GM18868 (cell line): ENCODE measurements around the gene TPI1.
"Not testable (repeated sequence)": the region's sequence is repeated elsewhere in the genome, so short reads cannot be mapped to it uniquely, and the experiment has no call there.

Experiments used
- ATAC-seq: cut with Tn5 transposase; IDR thresholded peaks from one replicate; pipeline ENCODE4 v1.9.1; 2021; ENCODE audit warnings: mild to moderate bottlenecking, moderate library complexity; ENCODE audit not compliant: unreplicated experiment

TPI1 gene

GRCh38 chr12:6846316-6846869 is 20.9 kb upstream of the TPI1 start:
- ATAC-seq: no peak

DNA sequence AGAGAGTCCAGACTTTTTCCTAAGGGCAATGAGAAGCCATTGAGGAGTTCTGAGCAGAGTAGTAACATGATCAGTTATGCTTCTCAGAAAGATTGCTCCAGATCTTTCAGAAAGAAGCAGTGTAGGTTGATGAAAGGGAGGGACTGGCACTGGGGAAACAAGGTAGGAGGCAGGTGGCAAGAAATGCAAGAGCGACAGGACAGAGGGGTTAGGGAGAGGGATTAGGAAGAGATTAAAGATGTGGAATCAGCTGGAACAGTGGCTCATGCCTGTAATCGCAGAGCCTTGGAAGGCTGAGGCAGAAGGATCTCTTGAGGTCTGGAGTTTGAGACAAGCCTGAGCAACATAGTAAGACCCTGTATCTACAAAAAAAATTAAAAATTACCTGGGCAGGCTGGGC is 19.7 kb upstream of the TPI1 start:
- no peak for ATAC-seq

GRCh38 chr12:6849427-6849826 is 17.9 kb upstream of the TPI1 start:
- no peak for ATAC-seq

- no peak for ATAC-seq
These were observed 17.3 kb upstream of the TPI1 start for GRCh38 chr12:6849976-6850560.

DNA sequence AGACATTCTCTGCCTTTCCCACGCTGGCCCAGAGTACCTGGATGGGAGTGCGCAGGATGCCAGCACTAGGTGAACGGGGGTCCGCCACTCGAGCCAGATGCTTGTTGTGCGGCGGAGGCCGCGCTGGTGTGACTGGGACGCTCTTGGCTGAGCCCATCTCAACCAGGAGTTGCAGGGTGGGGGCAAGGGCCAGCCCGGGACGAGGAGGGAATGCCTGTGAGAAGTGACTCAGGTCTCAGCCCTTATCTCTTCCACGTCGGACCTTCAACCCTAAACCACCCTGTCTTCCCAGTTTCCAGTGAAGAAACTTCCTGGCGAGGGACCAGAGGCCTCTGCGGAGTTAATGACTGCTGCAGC is 16.6 kb upstream of the TPI1 start:
- no peak for ATAC-seq

DNA sequence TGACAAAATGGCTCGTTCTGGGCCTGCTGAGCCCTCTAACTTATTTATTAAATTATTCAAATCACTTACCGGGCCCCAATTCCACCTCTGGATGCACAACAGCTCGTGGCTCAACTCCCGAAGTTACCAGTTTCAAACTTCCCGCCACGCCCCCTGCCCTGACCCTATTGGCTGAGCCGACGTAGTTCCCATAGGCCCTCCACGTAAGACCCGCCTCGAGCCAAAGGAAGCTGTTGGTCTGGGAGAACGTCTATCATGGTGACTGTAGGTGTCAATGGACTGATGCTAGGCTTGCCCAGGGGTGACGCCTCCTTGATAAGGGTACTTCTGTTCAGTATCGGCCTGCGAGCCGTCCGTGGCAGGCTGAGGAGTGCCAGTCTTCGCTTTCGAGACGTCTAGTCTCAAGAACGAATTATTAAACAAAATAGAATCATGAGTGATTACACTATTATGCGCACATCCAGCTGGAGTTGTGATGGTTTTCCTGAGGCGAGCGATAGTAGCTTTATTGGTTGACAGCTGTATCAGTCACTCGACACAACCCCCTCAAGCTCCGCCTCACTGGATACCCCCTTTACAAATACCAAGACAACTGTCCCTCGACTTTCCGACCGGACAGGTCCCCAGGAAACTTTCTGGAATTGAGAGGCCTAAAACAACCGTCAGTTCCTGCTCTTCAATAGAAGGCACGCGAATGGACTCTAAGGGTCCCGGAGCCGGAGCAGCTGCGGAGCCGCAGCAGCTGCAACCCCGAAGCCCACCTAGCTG is 16.0 kb upstream of the TPI1 start, which contains the start of gene CDCA3:
CDCA3 (minus strand) TSS at position 134 of the 768 bp plus-strand sequence. CDS start 334 bp downstream, outside the sequence.
- ATAC-seq: peak; percentile 55

DNA sequence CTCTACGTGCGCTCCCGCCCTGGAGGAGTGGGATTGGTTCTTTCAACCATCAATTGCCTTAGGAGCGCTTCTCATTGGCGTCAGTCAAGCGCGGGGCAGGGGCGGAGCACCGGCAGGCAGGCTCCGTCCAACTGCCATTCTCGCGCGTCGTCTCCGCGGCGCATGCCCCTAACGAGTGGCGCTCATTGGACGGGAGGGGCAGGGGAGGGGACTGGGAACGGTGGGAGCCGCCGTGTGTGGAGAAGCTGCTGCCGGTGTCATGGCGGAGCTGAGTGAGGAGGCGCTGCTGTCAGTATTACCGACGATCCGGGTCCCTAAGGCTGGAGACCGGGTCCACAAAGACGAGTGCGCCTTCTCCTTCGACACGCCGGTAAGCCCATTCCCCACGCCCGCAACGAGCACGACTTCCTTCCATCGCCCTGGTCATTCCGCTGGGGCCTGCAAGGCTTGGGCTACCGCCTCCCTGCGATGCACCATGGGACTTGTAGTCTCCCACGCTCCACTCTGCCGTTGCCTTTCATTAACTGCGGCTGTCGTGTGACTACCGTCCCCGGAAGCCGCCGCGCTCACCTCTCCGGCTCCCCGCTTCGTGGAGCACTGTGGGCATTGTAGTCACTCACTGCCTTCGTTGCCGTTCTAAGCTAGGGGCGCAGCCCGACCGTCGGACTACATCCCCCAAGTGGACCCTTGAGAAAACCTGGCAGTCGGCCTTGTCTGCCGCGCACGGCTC is 15.2 kb upstream of the TPI1 start, which contains the start of gene USP5:
USP5 (plus strand) TSS at position 230 of the 730 bp plus-strand sequence; CDS start at position 260, 30 bp downstream.
- peak; percentile 73 for ATAC-seq

GRCh38 chr12:6852651-6853354 is 14.5 kb upstream of the TPI1 start:
- ATAC-seq: no peak

GRCh38 chr12:6853626-6854025 is 13.7 kb upstream of the TPI1 start:
- no peak for ATAC-seq

DNA sequence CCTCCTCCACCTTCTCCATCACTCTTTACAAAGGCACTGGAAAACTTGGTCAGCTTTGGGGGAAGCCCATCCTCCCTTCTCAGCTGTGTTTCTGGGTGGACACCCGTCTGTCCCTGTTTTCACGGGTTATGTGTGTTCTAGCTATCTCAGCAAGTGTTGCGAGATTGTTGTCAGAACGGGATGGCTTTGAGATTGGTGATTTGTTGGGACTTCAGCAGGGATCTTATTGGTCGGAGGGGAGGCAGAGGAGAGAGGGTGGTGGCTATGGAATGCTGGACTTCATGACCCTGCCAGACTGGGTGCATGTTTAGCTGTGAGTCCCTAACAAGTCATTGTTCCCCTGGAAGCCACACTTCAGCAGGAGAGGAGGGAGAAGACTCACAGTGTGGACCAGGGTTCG is 13.3 kb upstream of the TPI1 start:
- no peak for ATAC-seq

DNA sequence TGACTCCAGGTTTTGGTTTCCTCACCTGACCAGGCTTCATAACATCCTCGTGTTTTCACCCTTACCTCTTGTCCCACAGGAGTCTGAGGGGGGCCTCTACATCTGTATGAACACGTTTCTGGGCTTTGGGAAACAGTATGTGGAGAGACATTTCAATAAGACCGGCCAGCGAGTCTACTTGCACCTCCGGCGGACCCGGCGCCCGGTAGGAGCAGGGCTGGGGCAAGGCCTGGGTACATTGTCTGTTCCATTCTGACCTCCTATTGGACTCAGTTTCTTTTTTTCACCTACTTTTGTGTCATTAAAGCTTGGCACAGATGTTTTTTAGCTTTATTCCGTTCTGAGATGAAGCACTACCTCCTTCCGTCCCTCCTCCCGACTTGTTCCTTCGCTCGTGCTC is 12.0 kb upstream of the TPI1 start:
- ATAC-seq: no peak

DNA sequence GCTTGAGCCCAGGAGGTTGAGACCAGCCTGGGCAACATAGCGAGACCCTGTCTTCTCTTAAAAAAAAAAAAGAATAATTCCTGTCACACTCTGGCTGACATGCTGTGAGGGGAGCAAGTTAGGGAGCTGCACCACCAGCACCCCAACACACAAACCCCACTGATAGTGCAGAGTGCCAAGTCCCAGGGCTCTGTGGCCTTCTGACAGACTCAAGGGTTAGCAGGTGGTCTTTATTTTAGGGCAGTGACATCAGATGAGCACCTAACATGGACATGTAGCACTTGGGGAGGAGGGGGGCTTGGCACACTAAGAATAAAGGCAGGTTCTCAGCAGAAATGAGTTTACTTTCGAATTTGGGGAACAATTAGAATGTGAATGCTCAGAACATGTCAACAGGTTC is 8.5 kb upstream of the TPI1 start:
- no peak for ATAC-seq

GRCh38 chr12:6860116-6860515 is 7.2 kb upstream of the TPI1 start:
- ATAC-seq: no peak

DNA sequence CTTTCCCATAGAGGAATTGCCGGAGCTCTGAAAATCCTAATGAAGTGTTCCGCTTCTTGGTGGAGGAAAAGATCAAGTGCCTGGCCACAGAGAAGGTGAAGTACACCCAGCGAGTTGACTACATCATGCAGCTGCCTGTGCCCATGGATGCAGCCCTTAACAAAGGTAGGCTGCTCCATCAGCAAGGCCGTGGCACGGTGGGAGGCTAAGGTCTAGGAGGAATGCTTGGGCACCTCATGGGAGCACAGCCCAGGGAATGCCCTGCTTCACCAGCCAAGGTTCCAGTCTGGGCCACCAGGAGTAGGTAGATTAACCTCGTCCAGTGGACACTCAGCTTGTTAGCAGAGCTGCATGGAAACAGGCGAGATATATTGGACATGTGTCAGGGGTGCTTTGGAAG is 6.4 kb upstream of the TPI1 start:
- no peak for ATAC-seq

GRCh38 chr12:6861391-6861790 is 5.9 kb upstream of the TPI1 start:
- no peak for ATAC-seq

DNA sequence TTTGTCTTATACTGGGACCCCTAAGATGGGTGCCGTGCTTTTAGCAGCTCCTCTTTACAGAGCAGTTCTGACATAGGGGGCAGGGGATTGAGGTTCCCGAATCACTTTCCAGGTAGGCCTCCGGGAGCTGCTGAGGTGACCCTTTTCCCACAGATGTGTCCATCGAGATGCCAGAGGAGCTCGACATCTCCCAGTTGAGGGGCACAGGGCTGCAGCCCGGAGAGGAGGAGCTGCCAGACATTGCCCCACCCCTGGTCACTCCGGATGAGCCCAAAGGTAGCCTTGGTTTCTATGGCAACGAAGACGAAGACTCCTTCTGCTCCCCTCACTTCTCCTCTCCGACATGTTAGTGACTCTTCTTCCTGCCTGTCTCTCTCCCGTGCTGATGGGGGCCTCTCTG is 4.3 kb upstream of the TPI1 start:
- no peak for ATAC-seq

DNA sequence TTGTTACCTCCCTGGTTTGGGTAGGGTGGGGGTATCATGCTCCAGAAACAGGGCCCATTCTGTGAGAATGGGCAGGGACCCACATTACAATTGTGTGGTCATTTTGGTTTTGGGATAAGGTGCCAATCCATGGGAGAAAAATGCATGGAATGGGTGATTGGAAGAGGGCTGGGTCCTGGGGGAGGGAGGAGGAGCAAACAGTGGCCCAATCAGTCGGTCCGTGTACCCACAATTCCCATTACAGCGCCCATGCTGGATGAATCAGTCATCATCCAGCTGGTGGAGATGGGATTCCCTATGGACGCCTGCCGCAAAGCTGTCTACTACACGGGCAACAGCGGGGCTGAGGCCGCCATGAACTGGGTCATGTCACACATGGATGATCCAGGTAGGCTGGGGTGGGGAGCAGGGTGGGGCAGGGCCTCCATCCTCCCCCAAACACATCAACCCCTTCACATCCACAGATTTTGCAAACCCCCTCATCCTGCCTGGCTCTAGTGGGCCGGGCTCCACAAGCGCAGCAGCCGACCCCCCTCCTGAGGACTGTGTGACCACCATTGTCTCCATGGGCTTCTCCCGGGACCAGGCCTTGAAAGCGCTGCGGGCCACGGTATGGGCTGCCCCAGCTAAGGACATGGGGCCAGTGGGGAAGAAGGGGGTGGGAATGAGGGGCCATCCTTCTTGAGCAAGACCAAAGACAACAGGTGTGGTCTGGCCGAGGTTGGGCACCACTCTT is 3.6 kb upstream of the TPI1 start:
- no peak for ATAC-seq

DNA sequence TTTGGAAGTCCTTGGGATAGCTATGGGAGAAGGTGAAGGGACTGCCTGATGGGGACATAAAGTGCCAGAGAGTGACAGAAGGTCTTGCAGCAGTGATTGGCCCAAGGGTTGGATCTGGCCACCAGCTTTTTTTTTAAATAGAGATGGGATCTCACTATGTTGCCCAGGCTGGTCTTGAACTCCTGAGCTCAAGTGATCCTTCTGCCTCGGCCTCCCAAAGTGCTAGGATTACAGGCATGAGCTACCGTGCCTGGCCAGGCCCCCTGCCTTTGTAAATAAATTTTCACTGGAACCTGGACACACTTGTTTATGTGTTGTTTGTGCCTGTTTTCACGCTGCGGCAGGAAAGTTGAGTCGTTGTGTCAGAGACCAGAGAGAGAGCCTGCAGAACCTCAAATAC is 2.0 kb upstream of the TPI1 start:
- not testable (repeated sequence) for ATAC-seq

DNA sequence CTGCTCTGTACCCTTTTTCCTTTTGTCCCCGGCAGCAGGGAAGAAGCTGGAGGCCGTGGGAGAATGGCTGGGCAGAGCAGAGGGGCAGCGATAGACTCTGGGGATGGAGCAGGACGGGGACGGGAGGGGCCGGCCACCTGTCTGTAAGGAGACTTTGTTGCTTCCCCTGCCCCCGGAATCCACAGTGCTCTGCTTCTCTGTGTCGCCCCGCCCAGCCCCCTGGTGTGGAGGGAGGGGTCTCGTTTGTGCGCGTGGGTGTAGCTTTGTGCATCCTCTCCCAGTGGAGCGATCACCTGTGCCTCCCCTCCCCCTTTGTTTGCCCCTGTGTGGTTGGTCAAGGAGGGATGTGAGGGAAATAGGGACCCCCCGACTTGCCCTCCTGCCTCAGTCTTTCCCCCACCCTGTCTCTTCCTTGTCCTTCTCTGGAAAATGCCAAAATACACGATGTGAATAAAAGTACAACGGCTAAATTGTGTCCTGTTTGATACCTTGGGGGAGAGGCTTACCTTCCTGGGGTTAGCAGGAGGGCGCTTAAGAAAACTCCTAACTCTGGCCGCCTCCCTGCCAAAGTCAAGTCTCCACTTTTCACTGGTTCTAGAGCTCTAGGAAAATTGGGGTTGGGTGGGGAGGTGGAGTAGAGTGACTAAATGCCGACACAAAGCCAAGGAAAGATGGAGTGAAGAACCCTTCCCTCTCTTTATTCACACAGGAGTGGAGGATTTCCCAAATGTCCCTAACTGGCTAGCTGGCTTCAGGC is 990 bp upstream of the TPI1 start:
- no peak for ATAC-seq
